ENCODE results near the gene HCN3.
"Not testable (repeated sequence)": the region's sequence is repeated elsewhere in the genome, so short reads cannot be mapped to it uniquely, and the experiment has no call there.

GRCh38 chr1:155232001-155232978 lies 45.0 kb upstream of the HCN3 start:
- not testable (repeated sequence) for TF ChIP-seq CTCF (conservative IDR thresholded peaks at IDR 0.05; ENCODE audit: low read depth, low read length); EZH2 (IDR thresholded peaks at IDR 0.05; ENCODE audit: borderline replicate concordance, low read depth, low read length, poor library complexity, severe bottlenecking)
